Endothelial cell (in vitro differentiated cells): ENCODE measurements around the gene POLR2J2. TPM values are rescaled to one million over a fixed set of nuclear protein-coding genes. Genes with fewer than 3 reads are reported as not detected.
"Not testable (repeated sequence)": the region's sequence is repeated elsewhere in the genome, so short reads cannot be mapped to it uniquely, and the experiment has no call there.

Experiments used
- DNase-seq: peaks from one replicate; pipeline ENCODE4 v3.0.0; 2021; ENCODE audit warnings: low spot score
- H3K27ac Mint-ChIP-seq: one replicate; pipeline ENCODE4 v1.8.0; 2021; ENCODE audit warnings: mixed read lengths, inconsistent platforms; ENCODE audit not compliant: unreplicated experiment
- H3K27me3 Mint-ChIP-seq: one replicate; pipeline ENCODE4 v1.8.0; 2021; ENCODE audit warnings: mild to moderate bottlenecking, moderate library complexity, mixed read lengths, inconsistent platforms; ENCODE audit not compliant: unreplicated experiment
- H3K36me3 Mint-ChIP-seq: one replicate; pipeline ENCODE4 v1.8.0; 2021; ENCODE audit warnings: mild to moderate bottlenecking, low read depth, mixed read lengths, inconsistent platforms; ENCODE audit not compliant: unreplicated experiment
- H3K4me1 Mint-ChIP-seq: one replicate; pipeline ENCODE4 v1.8.0; 2021; ENCODE audit warnings: mild to moderate bottlenecking, mixed read lengths, inconsistent platforms; ENCODE audit not compliant: unreplicated experiment
- H3K4me3 Mint-ChIP-seq: one replicate; pipeline ENCODE4 v1.8.0; 2021; ENCODE audit warnings: mild to moderate bottlenecking, mixed read lengths, inconsistent platforms; ENCODE audit not compliant: unreplicated experiment
- H3K9me3 Mint-ChIP-seq: one replicate; pipeline ENCODE4 v1.8.0; 2021; ENCODE audit warnings: mixed read lengths, inconsistent platforms; ENCODE audit not compliant: unreplicated experiment
- total RNA-seq: library from RNA; stranded (reverse); fragmentation: NEBNext Ultra II Directional; extraction: Animal tissue kit (Norgen Biotek cat#: 25700); gene quantifications from one replicate; pipeline ENCODE4 v1.2.1, GENCODE V29; 2021; ENCODE audit not compliant: unreplicated experiment

Gene POLR2J2
- total RNA-seq, 1 donor from 2014 or later, result 9.4 TPM

GRCh38 chr7:102649924-102650323 is 21.5 kb downstream of the POLR2J2 start, which contains the start of gene SPDYE2B:
Gene SPDYE2B, plus strand, starts transcription at chr7:102650319. Its CDS starts 2,030 bp downstream, at chr7:102652349.
- not testable (repeated sequence) for H3K9me3 Mint-ChIP-seq, H3K36me3 Mint-ChIP-seq, DNase-seq, H3K27ac Mint-ChIP-seq, H3K4me3 Mint-ChIP-seq, H3K27me3 Mint-ChIP-seq, H3K4me1 Mint-ChIP-seq

GRCh38 chr7:102647813-102648212 is 23.6 kb downstream of the POLR2J2 start:
- not testable (repeated sequence) for DNase-seq, H3K9me3 Mint-ChIP-seq, H3K4me3 Mint-ChIP-seq, H3K27ac Mint-ChIP-seq, H3K4me1 Mint-ChIP-seq, H3K27me3 Mint-ChIP-seq, H3K36me3 Mint-ChIP-seq

GRCh38 chr7:102643404-102643803 is 28.1 kb downstream of the POLR2J2 start:
- not testable (repeated sequence) for H3K4me1 Mint-ChIP-seq, H3K4me3 Mint-ChIP-seq, DNase-seq, H3K9me3 Mint-ChIP-seq, H3K36me3 Mint-ChIP-seq, H3K27ac Mint-ChIP-seq, H3K27me3 Mint-ChIP-seq

- H3K4me3 Mint-ChIP-seq, H3K4me1 Mint-ChIP-seq, H3K27me3 Mint-ChIP-seq, H3K27ac Mint-ChIP-seq, H3K9me3 Mint-ChIP-seq, H3K36me3 Mint-ChIP-seq, DNase-seq: not testable (repeated sequence)
Observed at GRCh38 chr7:102642691-102643090, 28.8 kb downstream of the POLR2J2 start, which contains the start of gene UPK3BL1. Gene UPK3BL1, minus strand, starts transcription at chr7:102642791. Its CDS starts 50 bp downstream, at chr7:102642741.

GRCh38 chr7:102638848-102639247 is 32.6 kb downstream of the POLR2J2 start:
- not testable (repeated sequence) for H3K27ac Mint-ChIP-seq, H3K9me3 Mint-ChIP-seq, H3K36me3 Mint-ChIP-seq, H3K27me3 Mint-ChIP-seq, H3K4me1 Mint-ChIP-seq, H3K4me3 Mint-ChIP-seq, DNase-seq

GRCh38 chr7:102636956-102637355 is 34.5 kb downstream of the POLR2J2 start:
- H3K27me3 Mint-ChIP-seq, H3K9me3 Mint-ChIP-seq, H3K36me3 Mint-ChIP-seq, H3K4me1 Mint-ChIP-seq, DNase-seq, H3K27ac Mint-ChIP-seq, H3K4me3 Mint-ChIP-seq: not testable (repeated sequence)

- not testable (repeated sequence) for DNase-seq, H3K27me3 Mint-ChIP-seq, H3K36me3 Mint-ChIP-seq, H3K27ac Mint-ChIP-seq, H3K4me1 Mint-ChIP-seq, H3K4me3 Mint-ChIP-seq, H3K9me3 Mint-ChIP-seq
Observed at GRCh38 chr7:102635354-102635753, 36.1 kb downstream of the POLR2J2 start.

- not testable (repeated sequence) for H3K27me3 Mint-ChIP-seq, H3K4me3 Mint-ChIP-seq, H3K9me3 Mint-ChIP-seq, DNase-seq, H3K4me1 Mint-ChIP-seq, H3K36me3 Mint-ChIP-seq, H3K27ac Mint-ChIP-seq
Observed at GRCh38 chr7:102634299-102634698, 37.2 kb downstream of the POLR2J2 start.

- not testable (repeated sequence) for H3K4me3 Mint-ChIP-seq, DNase-seq, H3K27ac Mint-ChIP-seq, H3K36me3 Mint-ChIP-seq, H3K27me3 Mint-ChIP-seq, H3K9me3 Mint-ChIP-seq, H3K4me1 Mint-ChIP-seq
Observed at GRCh38 chr7:102630622-102631021, 40.8 kb downstream of the POLR2J2 start.

GRCh38 chr7:102627271-102627904 is 44.1 kb downstream of the POLR2J2 start:
- not testable (repeated sequence) for H3K9me3 Mint-ChIP-seq, H3K4me1 Mint-ChIP-seq, H3K36me3 Mint-ChIP-seq, H3K27me3 Mint-ChIP-seq, H3K27ac Mint-ChIP-seq, DNase-seq, H3K4me3 Mint-ChIP-seq

GRCh38 chr7:102618122-102618521 is 53.3 kb downstream of the POLR2J2 start:
- H3K9me3 Mint-ChIP-seq, H3K27ac Mint-ChIP-seq, DNase-seq, H3K27me3 Mint-ChIP-seq, H3K36me3 Mint-ChIP-seq, H3K4me3 Mint-ChIP-seq, H3K4me1 Mint-ChIP-seq: not testable (repeated sequence)

GRCh38 chr7:102616507-102617125 is 54.8 kb downstream of the POLR2J2 start, which contains the start of gene RASA4:
Gene RASA4, minus strand, starts transcription at chr7:102616756. Its CDS starts 67 bp downstream, at chr7:102616689.
- H3K4me3 Mint-ChIP-seq, H3K36me3 Mint-ChIP-seq, H3K4me1 Mint-ChIP-seq, H3K27ac Mint-ChIP-seq, DNase-seq, H3K27me3 Mint-ChIP-seq, H3K9me3 Mint-ChIP-seq: not testable (repeated sequence)
